A549 (cell line): ENCODE measurements around the gene MEIS1. TPM values are rescaled to one million over a fixed set of nuclear protein-coding genes. Genes with fewer than 3 reads are reported as not detected.

Experiments used
- ATAC-seq, 2 experiments: fragments of 200-7000 bp in 1 of 2; fragments of >200 bp in 1 of 2; cut with Nextera tagmentation in 1 of 2; cut with Tn5 transposase in 1 of 2; 3 replicates each; pipeline versions ENCODE4 v1.8.0 to v1.9.1; 2018 to 2020; ENCODE audit warnings: mild to moderate bottlenecking in 1 of 2, moderate library complexity in 1 of 2
- CTCF ChIA-PET: fragments of 300-600 bp; sonication (Branson Sonifier 250); formaldehyde crosslinking; extraction: SDS; loops from one replicate; lab custom pipeline; 2021; ENCODE audit warnings: antibody characterized with exemption, inconsistent platforms; lab: Yijun Ruan, JAX
- POLR2A ChIA-PET: fragments of 350-600 bp; formaldehyde crosslinking; extraction: SDS; loops from one replicate; lab custom pipeline; 2021; ENCODE audit warnings: antibody characterized with exemption, inconsistent platforms; lab: Yijun Ruan, JAX
- DNase-seq, 2 experiments: peaks; one replicate each; pipeline versions ENCODE4 v3.0.0 to v3.0.0-alpha.2; 2011 to 2016; ENCODE audit warnings: low read depth in 1 of 2, low spot score in 1 of 2
- FAIRE-seq: peaks from 2 replicates; lab custom pipeline; 2011; peaks lifted over from hg19 to GRCh38; lab: Jason Lieb, UNC
- H3K27ac ChIP-seq, 2 experiments: fragments of >200 bp; sonication (Bioruptor Twin); formaldehyde crosslinking; 3 replicates each; pipeline ENCODE4 v1.5.1; 2016 to 2017
- H3K4me1 ChIP-seq: fragments of >200 bp; sonication (Bioruptor Twin); formaldehyde crosslinking; 3 replicates; pipeline ENCODE4 v1.6.1; 2016
- H3K4me2 ChIP-seq: fragments of >200 bp; sonication (Bioruptor Twin); formaldehyde crosslinking; 3 replicates; pipeline ENCODE4 v1.6.1; 2016
- H3K4me3 ChIP-seq: fragments of >200 bp; sonication (Bioruptor Twin); formaldehyde crosslinking; 3 replicates; pipeline ENCODE4 v1.5.1; 2016
- H3K9me3 ChIP-seq: fragments of >200 bp; sonication (Bioruptor Twin); formaldehyde crosslinking; 3 replicates; pipeline ENCODE4 v1.6.1; 2016
- CBX8 ChIP-seq: fragments of 200-600 bp; sonication (generic); IDR thresholded peaks from 2 replicates; pipeline ENCODE4 v1.6.1; 2016
- ESRRA ChIP-seq: fragments of 150-350 bp; IDR thresholded peaks from 2 replicates; pipeline ENCODE4 v1.6.1; 2014; ENCODE audit warnings: mild to moderate bottlenecking, low read length, borderline replicate concordance
- FOSB ChIP-seq: fragments of 250-450 bp; sonication (Bioruptor Pico); IDR thresholded peaks from 2 replicates; pipeline ENCODE4 v1.5.0; 2020; ENCODE audit warnings: mild to moderate bottlenecking, moderate library complexity
- FOSL2 ChIP-seq, 2 experiments: fragments of 450-650 bp in 1 of 2; fragments of >200 bp in 1 of 2; sonication (Bioruptor Twin) in 1 of 2; formaldehyde crosslinking; IDR thresholded peaks; 2 replicates each; pipeline versions ENCODE4 v1.5.0 to v1.6.1; 2016 to 2020; ENCODE audit warnings: mild to moderate bottlenecking in 1 of 2, moderate library complexity in 1 of 2
- HOXA7 ChIP-seq: fragments of 250-450 bp; sonication (Bioruptor Pico); IDR thresholded peaks from 2 replicates; pipeline ENCODE4 v1.5.0; 2020; ENCODE audit warnings: mild to moderate bottlenecking, moderate library complexity
- HOXB5 ChIP-seq: fragments of 250-450 bp; sonication (Bioruptor Pico); IDR thresholded peaks from 2 replicates; pipeline ENCODE4 v1.5.0; 2020; ENCODE audit warnings: mild to moderate bottlenecking, moderate library complexity
- JUN ChIP-seq, 2 experiments: fragments of >200 bp; sonication (Bioruptor Twin); formaldehyde crosslinking; IDR thresholded peaks; 2 replicates in 1 of 2; 3 replicates in 1 of 2; pipeline ENCODE4 v1.6.1; 2016 to 2017
- JUNB ChIP-seq: fragments of >200 bp; sonication (Bioruptor Twin); formaldehyde crosslinking; IDR thresholded peaks from 2 replicates; pipeline ENCODE4 v1.6.1; 2016
- KDM5A ChIP-seq: fragments of 200-600 bp; sonication (generic); IDR thresholded peaks from 2 replicates; pipeline ENCODE4 v1.6.1; 2016; ENCODE audit warnings: antibody characterized with exemption, mild to moderate bottlenecking
- MAZ ChIP-seq: fragments of 150-350 bp; IDR thresholded peaks from 2 replicates; pipeline ENCODE4 v1.6.1; 2014; ENCODE audit warnings: antibody characterized with exemption, low read depth, low read length, borderline replicate concordance
- POLR2A ChIP-seq: IDR thresholded peaks from 2 replicates; pipeline ENCODE4 v1.6.1; 2012; ENCODE audit warnings: mild to moderate bottlenecking, low read length
- POLR2AphosphoS2 ChIP-seq: conservative IDR thresholded peaks from 2 replicates; pipeline ENCODE4 v1.6.1; 2012; ENCODE audit warnings: low read length, improper control_type of control experiment, inconsistent platforms
- RNF2 ChIP-seq: fragments of 200-600 bp; sonication (generic); IDR thresholded peaks from 2 replicates; pipeline ENCODE4 v1.6.1; 2016; ENCODE audit warnings: low read depth, mild to moderate bottlenecking, antibody characterized with exemption, moderate library complexity, borderline replicate concordance
- SREBF2 ChIP-seq: fragments of 450-650 bp; IDR thresholded peaks from 2 replicates; pipeline ENCODE4 v1.6.1; 2014; ENCODE audit warnings: mild to moderate bottlenecking, moderate library complexity
- TFCP2L1 ChIP-seq: fragments of 250-450 bp; sonication (Bioruptor Pico); IDR thresholded peaks from 2 replicates; pipeline ENCODE4 v1.5.0; 2021; ENCODE audit warnings: mild to moderate bottlenecking
- ZNF302 ChIP-seq: fragments of 250-450 bp; sonication (Bioruptor Pico); IDR thresholded peaks from 2 replicates; pipeline ENCODE4 v1.9.0; 2021; ENCODE audit warnings: inconsistent platforms, mild to moderate bottlenecking, moderate library complexity
- polyA plus RNA-seq, 4 experiments: library from polyadenylated mRNA; depleted of rRNA in 3 of 4; stranded (reverse); fragments of >200 nt; fragmentation: RNase III in 1 of 4; extraction: RNeasy Plus Mini Kit Qiagen cat#74134 plus additional on column Dnase treatment in 1 of 4; gene quantifications; 2 replicates in 3 of 4; 3 replicates in 1 of 4; pipeline ENCODE4 v1.2.3, GENCODE V29; 2011 to 2017
- TF ChIP-seq, protein P1 (sequence below): fragments of >200 bp; sonication (Bioruptor Twin); formaldehyde crosslinking; IDR thresholded peaks from 3 replicates; pipeline ENCODE4 v1.5.1; 2016
- TF ChIP-seq, protein P2 (sequence below): fragments of >200 bp; sonication (Bioruptor Twin); formaldehyde crosslinking; IDR thresholded peaks from 2 replicates; pipeline ENCODE4 v1.6.1; 2016
- TF ChIP-seq, protein P3 (sequence below): fragments of 150-350 bp; IDR thresholded peaks from 2 replicates; pipeline ENCODE4 v1.6.1; 2014; ENCODE audit warnings: low read depth, mild to moderate bottlenecking, low read length
- TF ChIP-seq, protein P4 (sequence below): fragments of 200-600 bp; sonication (generic); IDR thresholded peaks from 2 replicates; pipeline ENCODE4 v1.6.1; 2016; ENCODE audit warnings: antibody characterized with exemption, mild to moderate bottlenecking, moderate library complexity

Gene MEIS1
- polyA plus RNA-seq, 2 of the 4 experiments (the other 2 are of a cell fraction): 1.9 to 4.2 TPM

DNA sequence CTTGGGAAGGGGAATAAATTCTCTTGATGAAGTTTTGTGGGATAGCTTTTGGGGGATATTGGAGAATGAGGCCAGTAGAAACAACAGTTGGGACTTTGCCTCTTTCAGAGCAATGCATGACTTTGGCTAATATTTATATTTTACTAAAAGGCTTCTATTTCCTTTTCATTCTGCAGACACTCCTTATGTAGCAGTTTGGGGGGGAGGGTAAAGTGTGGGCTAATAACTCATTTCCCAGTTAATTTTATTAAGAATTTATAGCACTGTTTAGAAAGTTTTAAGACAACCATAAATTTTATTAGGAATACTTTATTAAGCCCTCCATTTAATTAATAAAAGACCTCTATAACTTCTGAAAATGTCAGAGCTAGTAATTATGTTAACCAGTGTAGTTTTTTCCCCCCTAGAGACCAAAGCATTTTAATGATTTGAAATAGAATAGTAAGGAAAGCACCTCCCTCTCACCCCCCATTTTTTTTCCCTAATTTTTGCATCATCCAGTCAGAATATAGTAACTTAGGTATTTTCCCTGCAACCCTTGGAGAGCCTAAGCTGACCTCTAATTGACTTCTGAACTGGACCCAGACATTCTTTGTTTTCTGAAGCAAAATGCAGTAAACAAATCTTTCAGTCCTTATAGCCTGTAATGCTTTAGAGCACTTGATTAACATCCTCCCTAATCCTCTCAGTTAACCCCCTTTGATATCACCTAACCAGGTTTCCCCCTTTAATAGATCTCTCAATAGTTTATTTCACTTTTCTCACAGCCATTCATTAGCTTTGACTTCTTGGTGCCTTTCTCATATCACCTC lies 5.0 kb upstream of the MEIS1 start:
- Histone ChIP-seq H3K4me1 (peaks cover 21% of the 10 kb centered on the region; the same call in 2 of the 3 replicates), H3K9me3 (no peaks in the 10 kb centered on the region), H3K4me2 (no peak overlapping the region), H3K27ac (no peak overlapping the region), H3K4me3 (no peak overlapping the region)
- TF ChIP-seq JUNB (no peak), FOSB (CRISPR knock-in tag) (no peak), CBX8 (no peak), ZNF302 (CRISPR knock-in tag) (no peak), HOXB5 (CRISPR knock-in tag) (no peak), MAZ (no peak), KDM5A (no peak), SREBF2 (no peak), RNF2 (no peak), TFCP2L1 (no peak), FOSL2 (IDR thresholded peaks at IDR 0.05) (no peak), FOSL2 (CRISPR knock-in tag; IDR thresholded peaks at IDR 0.05) (no peak), HOXA7 (CRISPR knock-in tag) (no peak), ESRRA (no peak), JUN (IDR thresholded peaks at IDR 0.05) (no peak), POLR2AphosphoS2 (no peak), POLR2A (no peak)
- TF ChIP-seq, protein P1, sequence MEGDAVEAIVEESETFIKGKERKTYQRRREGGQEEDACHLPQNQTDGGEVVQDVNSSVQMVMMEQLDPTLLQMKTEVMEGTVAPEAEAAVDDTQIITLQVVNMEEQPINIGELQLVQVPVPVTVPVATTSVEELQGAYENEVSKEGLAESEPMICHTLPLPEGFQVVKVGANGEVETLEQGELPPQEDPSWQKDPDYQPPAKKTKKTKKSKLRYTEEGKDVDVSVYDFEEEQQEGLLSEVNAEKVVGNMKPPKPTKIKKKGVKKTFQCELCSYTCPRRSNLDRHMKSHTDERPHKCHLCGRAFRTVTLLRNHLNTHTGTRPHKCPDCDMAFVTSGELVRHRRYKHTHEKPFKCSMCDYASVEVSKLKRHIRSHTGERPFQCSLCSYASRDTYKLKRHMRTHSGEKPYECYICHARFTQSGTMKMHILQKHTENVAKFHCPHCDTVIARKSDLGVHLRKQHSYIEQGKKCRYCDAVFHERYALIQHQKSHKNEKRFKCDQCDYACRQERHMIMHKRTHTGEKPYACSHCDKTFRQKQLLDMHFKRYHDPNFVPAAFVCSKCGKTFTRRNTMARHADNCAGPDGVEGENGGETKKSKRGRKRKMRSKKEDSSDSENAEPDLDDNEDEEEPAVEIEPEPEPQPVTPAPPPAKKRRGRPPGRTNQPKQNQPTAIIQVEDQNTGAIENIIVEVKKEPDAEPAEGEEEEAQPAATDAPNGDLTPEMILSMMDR: no peak
- TF ChIP-seq, protein P2, sequence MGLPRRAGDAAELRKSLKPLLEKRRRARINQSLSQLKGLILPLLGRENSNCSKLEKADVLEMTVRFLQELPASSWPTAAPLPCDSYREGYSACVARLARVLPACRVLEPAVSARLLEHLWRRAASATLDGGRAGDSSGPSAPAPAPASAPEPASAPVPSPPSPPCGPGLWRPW: no peak
- TF ChIP-seq, protein P3, sequence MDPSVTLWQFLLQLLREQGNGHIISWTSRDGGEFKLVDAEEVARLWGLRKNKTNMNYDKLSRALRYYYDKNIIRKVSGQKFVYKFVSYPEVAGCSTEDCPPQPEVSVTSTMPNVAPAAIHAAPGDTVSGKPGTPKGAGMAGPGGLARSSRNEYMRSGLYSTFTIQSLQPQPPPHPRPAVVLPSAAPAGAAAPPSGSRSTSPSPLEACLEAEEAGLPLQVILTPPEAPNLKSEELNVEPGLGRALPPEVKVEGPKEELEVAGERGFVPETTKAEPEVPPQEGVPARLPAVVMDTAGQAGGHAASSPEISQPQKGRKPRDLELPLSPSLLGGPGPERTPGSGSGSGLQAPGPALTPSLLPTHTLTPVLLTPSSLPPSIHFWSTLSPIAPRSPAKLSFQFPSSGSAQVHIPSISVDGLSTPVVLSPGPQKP: no peak
- TF ChIP-seq, protein P4, sequence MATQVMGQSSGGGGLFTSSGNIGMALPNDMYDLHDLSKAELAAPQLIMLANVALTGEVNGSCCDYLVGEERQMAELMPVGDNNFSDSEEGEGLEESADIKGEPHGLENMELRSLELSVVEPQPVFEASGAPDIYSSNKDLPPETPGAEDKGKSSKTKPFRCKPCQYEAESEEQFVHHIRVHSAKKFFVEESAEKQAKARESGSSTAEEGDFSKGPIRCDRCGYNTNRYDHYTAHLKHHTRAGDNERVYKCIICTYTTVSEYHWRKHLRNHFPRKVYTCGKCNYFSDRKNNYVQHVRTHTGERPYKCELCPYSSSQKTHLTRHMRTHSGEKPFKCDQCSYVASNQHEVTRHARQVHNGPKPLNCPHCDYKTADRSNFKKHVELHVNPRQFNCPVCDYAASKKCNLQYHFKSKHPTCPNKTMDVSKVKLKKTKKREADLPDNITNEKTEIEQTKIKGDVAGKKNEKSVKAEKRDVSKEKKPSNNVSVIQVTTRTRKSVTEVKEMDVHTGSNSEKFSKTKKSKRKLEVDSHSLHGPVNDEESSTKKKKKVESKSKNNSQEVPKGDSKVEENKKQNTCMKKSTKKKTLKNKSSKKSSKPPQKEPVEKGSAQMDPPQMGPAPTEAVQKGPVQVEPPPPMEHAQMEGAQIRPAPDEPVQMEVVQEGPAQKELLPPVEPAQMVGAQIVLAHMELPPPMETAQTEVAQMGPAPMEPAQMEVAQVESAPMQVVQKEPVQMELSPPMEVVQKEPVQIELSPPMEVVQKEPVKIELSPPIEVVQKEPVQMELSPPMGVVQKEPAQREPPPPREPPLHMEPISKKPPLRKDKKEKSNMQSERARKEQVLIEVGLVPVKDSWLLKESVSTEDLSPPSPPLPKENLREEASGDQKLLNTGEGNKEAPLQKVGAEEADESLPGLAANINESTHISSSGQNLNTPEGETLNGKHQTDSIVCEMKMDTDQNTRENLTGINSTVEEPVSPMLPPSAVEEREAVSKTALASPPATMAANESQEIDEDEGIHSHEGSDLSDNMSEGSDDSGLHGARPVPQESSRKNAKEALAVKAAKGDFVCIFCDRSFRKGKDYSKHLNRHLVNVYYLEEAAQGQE: no peak
- CTCF ChIA-PET: interaction anchor here (0.6 to 5.7 kb wide), 35 partner anchors 8 to 1604 kb away, joined by 3 to 86 read pairs (median 4); no protein-coding TSS in a partner anchor
- POLR2A ChIA-PET: no interaction called here
- ATAC-seq: no peak
- FAIRE-seq: no peak
- no peak for DNase-seq
